Esophagus mucosa (tissue), 1 donor: Measurements from ENCODE around the gene ZNF780B. TPM values are rescaled to one million over a fixed set of nuclear protein-coding genes. Genes with fewer than 3 reads are reported as not detected.

Experiments used
- total RNA-seq: library from RNA; stranded (reverse); gene quantifications from one replicate; pipeline ENCODE4 v1.2.4, GENCODE V29; 2023
- donor health status: DM: yes; HTN: yes; CAD: no.

The ZNF780B gene
- total RNA-seq, 1 donor from 2014 or later, result 8.2 TPM

Other genes with a start within 250 kb of the ZNF780B start
- gene DYRK1B, start 222.1 kb downstream of the ZNF780B start, total RNA-seq, result 10.1 TPM
- 294 TPM for gene FBL, start 209.9 kb downstream of the ZNF780B start, total RNA-seq
- 25.7 TPM for gene FCGBP, start 121.6 kb downstream of the ZNF780B start, total RNA-seq
- 56.7 TPM for gene PSMC4, start 85.1 kb downstream of the ZNF780B start, total RNA-seq
- gene ZNF546, start 59.2 kb downstream of the ZNF780B start, total RNA-seq, result 1.3 TPM
- 10.2 TPM for gene ZNF780A, start 34.7 kb upstream of the ZNF780B start, total RNA-seq
- 5.1 TPM for gene MAP3K10, start 135.2 kb upstream of the ZNF780B start, total RNA-seq
- gene TTC9B, start 162.2 kb upstream of the ZNF780B start, total RNA-seq, result not detected
- gene CCNP, start 170.5 kb upstream of the ZNF780B start, total RNA-seq, result not detected
- gene AKT2, start 229.1 kb upstream of the ZNF780B start, total RNA-seq, result 96.0 TPM